Measurements from ENCODE around the gene GPR75. TPM values are rescaled to one million over a fixed set of nuclear protein-coding genes. Genes with fewer than 3 reads are reported as not detected.
A peak's percentile ranks its signal among the peaks of the same experiment; 100 is the strongest.

Gene GPR75
- polyA plus RNA-seq (1.6 TPM in 2 replicates), polyA minus RNA-seq (4.9 and 5.8 TPM in 2 replicates)

GRCh38 chr2:53859206-53860181 is at the start of gene GPR75:
Gene GPR75, minus strand, starts transcription at chr2:53859967. Its CDS starts 5,211 bp downstream, at chr2:53854756.
- Histone ChIP-seq H3F3A (ENCODE audit: insufficient read depth, low read length, poor library complexity, severe bottlenecking) (no peaks in the 10 kb centered on the region), H3K27ac (ENCODE audit: low read length) (no peak within 1 kb of the TSS), H3K9ac (ENCODE audit: low read length) (no peak within 1 kb of the TSS), H3K9me2 (ENCODE audit: insufficient read depth, low read length) (no peaks in the 10 kb centered on the region), H3K36me3 (ENCODE audit: insufficient read depth, low read length) (no peaks in the 10 kb centered on the region), H3K9me3 (ENCODE audit: low read length) (no peaks in the 10 kb centered on the region), H3K4me2 (ENCODE audit: low read length) (no peak within 1 kb of the TSS), H3K4me3 (ENCODE audit: low read length) (peak within 1 kb of the TSS; percentile 53), H2AFZ (ENCODE audit: low read depth, low read length) (no peak within 1 kb of the TSS), H3K79me2 (replicated peaks; ENCODE audit: insufficient read depth, low read length) (no peaks in the 10 kb centered on the region), H4K20me1 (ENCODE audit: insufficient read depth) (no peaks in the 10 kb centered on the region), H3K27me3 (ENCODE audit: insufficient read depth, low read depth, low read length) (no peaks in the 10 kb centered on the region)
- TF ChIP-seq CTCF (IDR thresholded peaks at IDR 0.05; ENCODE audit: poor library complexity, severe bottlenecking): no peak
- no peak for TF ChIP-seq POLR2AphosphoS5 (IDR thresholded peaks at IDR 0.05)
- TF ChIP-seq EP300 (conservative IDR thresholded peaks at IDR 0.05; ENCODE audit: poor library complexity, severe bottlenecking): no peak

- TF ChIP-seq REST (IDR thresholded peaks at IDR 0.05; ENCODE audit: borderline replicate concordance) (no peak), SMC3 (conservative IDR thresholded peaks at IDR 0.05; ENCODE audit: poor library complexity) (no peak), MXI1 (conservative IDR thresholded peaks at IDR 0.05; ENCODE audit: poor library complexity, severe bottlenecking) (no peak)
- no peaks in the 10 kb centered on the region for H3K9me2 ChIP-seq (ENCODE audit: insufficient read depth, low read length)
- H3K27ac ChIP-seq (ENCODE audit: low read length): no peak overlapping the region
- no peak overlapping the region for H3K9ac ChIP-seq (ENCODE audit: low read length)
- H3K4me3 ChIP-seq (ENCODE audit: low read length): no peak overlapping the region
- H3K79me2 ChIP-seq (replicated peaks; ENCODE audit: insufficient read depth, low read length): no peaks in the 10 kb centered on the region
- H3K27me3 ChIP-seq (ENCODE audit: insufficient read depth, low read depth, low read length): no peaks in the 10 kb centered on the region
- no peaks in the 10 kb centered on the region for H3F3A ChIP-seq (ENCODE audit: insufficient read depth, low read length, poor library complexity, severe bottlenecking)
- no peaks in the 10 kb centered on the region for H3K9me3 ChIP-seq (ENCODE audit: low read length)
- H3K4me2 ChIP-seq (ENCODE audit: low read length): no peak overlapping the region
- H3K36me3 ChIP-seq (ENCODE audit: insufficient read depth, low read length): no peaks in the 10 kb centered on the region
- no peaks in the 10 kb centered on the region for H4K20me1 ChIP-seq (ENCODE audit: insufficient read depth)
- no peak overlapping the region for H2AFZ ChIP-seq (ENCODE audit: low read depth, low read length)
These were observed 47.8 kb upstream of the GPR75 start for GRCh38 chr2:53907582-53907981.

- H3K27me3 ChIP-seq (ENCODE audit: insufficient read depth, low read depth, low read length): no peaks in the 10 kb centered on the region
- no peaks in the 10 kb centered on the region for H3K9me2 ChIP-seq (ENCODE audit: insufficient read depth, low read length)
- no peak overlapping the region for H2AFZ ChIP-seq (ENCODE audit: low read depth, low read length)
- H4K20me1 ChIP-seq (ENCODE audit: insufficient read depth): no peaks in the 10 kb centered on the region
- H3K4me2 ChIP-seq (ENCODE audit: low read length): no peak overlapping the region
- no peak overlapping the region for H3K27ac ChIP-seq (ENCODE audit: low read length)
- H3K9me3 ChIP-seq (ENCODE audit: low read length): no peaks in the 10 kb centered on the region
- H3K36me3 ChIP-seq (ENCODE audit: insufficient read depth, low read length): no peaks in the 10 kb centered on the region
- H3K79me2 ChIP-seq (replicated peaks; ENCODE audit: insufficient read depth, low read length): no peaks in the 10 kb centered on the region
- H3K4me3 ChIP-seq (ENCODE audit: low read length): no peak overlapping the region
- H3F3A ChIP-seq (ENCODE audit: insufficient read depth, low read length, poor library complexity, severe bottlenecking): no peaks in the 10 kb centered on the region
- no peak overlapping the region for H3K9ac ChIP-seq (ENCODE audit: low read length)
- no peak for TF ChIP-seq EP300 (conservative IDR thresholded peaks at IDR 0.05; ENCODE audit: poor library complexity, severe bottlenecking)
- TF ChIP-seq POLR2AphosphoS5 (IDR thresholded peaks at IDR 0.05): no peak
- TF ChIP-seq CTCF (IDR thresholded peaks at IDR 0.05; ENCODE audit: poor library complexity, severe bottlenecking): no peak
- no peak for TF ChIP-seq RAD21 (conservative IDR thresholded peaks at IDR 0.05)
- no peak for TF ChIP-seq EZH2 (IDR thresholded peaks at IDR 0.05; ENCODE audit: borderline replicate concordance, insufficient read depth, low read length, poor library complexity, severe bottlenecking)
- TF ChIP-seq MXI1 (conservative IDR thresholded peaks at IDR 0.05; ENCODE audit: poor library complexity, severe bottlenecking): no peak
- no peak for TF ChIP-seq SMC3 (conservative IDR thresholded peaks at IDR 0.05; ENCODE audit: poor library complexity)
- TF ChIP-seq REST (IDR thresholded peaks at IDR 0.05; ENCODE audit: borderline replicate concordance): no peak
These were observed 45.6 kb upstream of the GPR75 start for GRCh38 chr2:53905396-53905795.
